GM19025 (cell line): Measurements from ENCODE around the gene TAF11L4.
"Not testable (repeated sequence)": the region's sequence is repeated elsewhere in the genome, so short reads cannot be mapped to it uniquely, and the experiment has no call there.

Source experiments
- ATAC-seq: cut with Tn5 transposase; IDR thresholded peaks from one replicate; pipeline ENCODE4 v1.9.1; 2021; ENCODE audit warnings: mild to moderate bottlenecking, low read depth, moderate library complexity; ENCODE audit not compliant: unreplicated experiment

The TAF11L4 gene

DNA sequence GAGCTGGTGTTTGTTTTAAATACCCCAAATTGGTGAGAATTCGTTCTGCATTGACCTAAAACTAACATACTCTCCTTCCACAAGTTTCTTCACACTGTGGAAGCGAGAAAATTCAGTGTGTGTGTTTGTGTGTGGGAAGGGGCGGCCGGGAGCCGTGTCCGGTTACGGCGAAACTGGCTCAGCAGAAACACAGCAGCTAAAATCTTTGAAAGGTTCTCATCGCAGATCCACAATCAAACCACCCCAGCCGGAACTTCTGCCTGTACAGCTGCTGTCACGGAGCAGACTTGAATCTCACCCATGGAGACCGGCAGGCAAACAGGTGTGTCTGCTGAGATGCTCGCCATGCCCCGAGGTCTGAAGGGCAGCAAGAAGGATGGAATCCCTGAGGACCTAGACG lies at the start of gene TAF11L4:
TSS of gene TAF11L4 (plus strand) at position 301 of the 400 bp plus-strand sequence.
- not testable (repeated sequence) for ATAC-seq

DNA sequence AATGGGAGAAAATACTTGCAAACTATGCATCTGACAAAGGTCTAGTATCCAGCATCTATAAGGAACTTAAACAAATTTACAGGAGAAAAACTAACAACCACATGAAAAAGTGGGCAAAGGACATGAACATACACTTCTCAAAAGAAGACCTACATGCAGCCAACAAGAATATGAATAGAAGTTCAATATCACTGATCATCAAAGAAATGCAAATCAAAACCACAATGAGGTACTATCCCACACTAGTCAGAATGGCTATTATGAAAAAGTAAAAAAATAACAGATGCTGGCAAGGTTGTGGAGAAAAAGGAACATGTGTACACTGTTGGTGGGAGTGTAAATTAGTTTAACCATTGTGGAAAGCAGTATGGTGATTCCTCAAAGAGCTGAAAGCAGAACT lies 46.5 kb upstream of the TAF11L4 start:
- not testable (repeated sequence) for ATAC-seq

DNA sequence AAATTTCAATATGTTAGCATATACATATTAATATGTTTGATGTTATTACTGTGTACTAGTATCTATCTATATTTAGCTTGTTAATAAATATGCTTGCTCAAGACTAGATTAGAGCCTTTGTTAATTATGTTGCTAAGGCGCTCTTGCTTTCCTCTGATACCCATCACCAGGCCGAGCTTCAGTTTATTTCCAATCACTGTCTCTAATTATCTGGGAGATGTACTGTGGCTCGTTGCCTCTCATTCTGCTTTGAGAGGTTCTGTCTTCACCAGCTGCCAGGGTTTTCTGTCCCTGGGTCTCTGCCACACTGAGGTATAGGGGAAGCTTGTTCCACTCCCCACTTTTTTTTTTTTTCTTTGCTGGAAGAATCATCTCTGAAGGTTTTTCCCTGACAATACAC lies 44.6 kb upstream of the TAF11L4 start:
- ATAC-seq, result no peak

DNA sequence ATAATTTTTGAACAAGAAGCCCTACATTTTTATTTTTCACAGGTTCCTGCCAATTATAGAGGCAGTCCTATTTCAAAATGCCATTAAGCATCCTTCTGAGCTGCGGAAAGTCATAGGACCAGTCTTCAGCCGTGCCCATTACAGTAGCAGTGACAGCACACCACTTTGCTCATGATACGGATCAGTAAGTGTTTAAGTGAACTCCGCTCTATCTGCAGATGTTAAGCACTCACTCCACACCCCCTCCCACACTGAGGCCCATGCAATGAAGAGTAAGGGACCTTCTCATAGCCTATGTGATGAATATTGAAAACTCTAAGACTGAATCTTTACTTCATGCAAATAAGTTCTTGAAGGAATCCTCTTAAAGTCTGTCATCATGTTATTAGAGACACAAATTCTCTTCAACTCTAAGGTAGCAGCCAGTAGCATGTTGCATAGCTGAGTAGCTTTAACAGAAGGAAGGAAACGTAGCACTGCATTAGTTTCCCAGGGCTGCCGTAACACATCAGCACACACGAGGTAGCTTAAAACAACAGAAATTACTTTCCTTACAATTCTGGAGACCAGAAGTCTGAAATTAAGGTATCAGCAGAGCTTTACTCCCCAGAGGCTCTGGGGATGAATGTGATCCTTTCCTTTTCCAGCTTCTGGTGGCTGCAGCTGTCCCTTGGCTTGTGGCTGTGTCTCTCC lies 43.9 kb upstream of the TAF11L4 start:
- ATAC-seq, result no peak

DNA sequence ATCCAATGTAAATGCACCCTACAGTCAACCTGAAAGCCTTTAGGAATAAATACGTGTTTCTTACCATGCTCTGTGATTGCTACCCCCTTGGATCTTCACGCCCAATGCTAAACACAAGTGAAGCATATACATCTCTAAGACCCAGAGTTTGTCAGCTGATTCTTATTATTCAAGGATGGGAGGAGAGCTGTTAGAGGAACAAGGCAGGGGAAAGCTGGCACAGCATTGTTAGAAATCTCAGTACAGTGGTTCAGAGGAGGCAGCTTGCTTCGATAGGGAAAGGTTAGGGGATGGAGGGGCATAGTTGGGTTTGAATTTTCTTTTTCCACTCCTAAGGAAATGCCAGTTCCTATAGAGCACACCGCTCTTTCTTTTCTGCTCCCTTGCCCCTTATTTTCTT lies 40.2 kb upstream of the TAF11L4 start:
- no peak for ATAC-seq

DNA sequence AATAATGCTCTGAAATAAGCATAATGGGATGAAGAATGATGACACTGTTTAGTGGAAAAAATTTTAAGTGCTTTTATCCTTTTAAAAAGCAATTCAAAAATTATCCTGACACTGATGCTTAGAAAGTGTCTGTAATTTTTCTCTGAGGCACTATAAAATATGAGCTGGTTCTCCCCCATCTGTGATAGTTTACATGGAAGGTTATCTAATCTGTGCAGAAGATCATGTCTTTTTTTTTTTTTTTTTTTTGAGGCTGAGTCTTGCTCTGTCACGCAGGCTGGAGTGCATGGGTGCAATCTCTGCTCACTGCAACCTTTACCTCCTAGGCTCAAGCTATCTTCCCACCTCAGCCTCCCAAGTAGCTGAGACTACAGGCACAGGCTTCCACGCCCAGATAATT lies 38.8 kb upstream of the TAF11L4 start:
- ATAC-seq, result no peak

DNA sequence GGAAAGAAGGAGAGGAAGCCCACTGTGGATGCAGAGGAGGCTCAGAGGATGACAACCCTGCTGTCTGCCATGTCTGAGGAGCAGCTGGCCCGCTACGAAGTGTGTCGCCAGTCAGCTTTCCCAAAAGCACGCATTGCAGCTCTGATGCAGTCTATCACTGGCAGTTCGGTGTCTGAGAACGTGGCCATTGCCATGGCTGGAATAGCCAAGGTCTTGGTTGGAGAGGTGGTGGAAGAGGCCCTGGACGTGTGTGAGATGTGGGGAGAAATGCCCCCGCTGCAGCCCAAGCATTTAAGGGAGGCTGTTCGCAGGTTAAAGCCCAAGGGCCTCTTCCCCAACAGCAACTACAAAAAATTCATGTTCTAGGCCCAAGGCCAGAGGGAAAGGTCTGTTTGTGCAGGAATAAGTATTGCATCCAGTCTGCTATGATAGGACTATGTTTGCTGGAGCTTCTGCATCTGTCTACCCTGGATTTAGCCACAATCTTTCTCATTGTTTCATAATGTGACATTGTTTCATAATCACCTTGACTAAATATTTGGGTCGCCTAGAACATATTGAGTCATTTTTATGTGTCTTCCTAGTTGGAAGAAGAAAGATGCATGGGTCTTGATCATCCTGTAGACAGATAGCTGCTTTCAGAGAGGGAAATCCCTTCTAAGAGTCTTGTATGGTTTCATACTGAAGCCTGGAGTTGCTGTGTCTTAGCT lies 35.0 kb upstream of the TAF11L4 start:
- ATAC-seq, result not testable (repeated sequence)

DNA sequence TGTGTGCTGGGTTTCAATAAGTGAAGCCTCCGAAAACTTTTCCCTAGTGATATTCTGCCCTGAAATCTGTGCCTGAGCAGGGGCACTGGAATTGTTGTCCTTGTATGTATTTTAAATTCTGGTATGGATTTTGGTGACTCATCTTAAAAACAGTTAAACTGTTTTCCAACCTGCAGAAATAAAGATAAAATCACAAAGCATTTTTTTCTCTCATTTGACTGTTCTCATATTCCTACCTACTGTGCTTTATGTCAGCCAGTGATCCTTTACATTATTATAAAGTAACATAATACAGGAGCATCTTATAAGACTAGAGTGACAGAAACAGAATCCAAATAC lies 34.5 kb upstream of the TAF11L4 start:
- no peak for ATAC-seq

DNA sequence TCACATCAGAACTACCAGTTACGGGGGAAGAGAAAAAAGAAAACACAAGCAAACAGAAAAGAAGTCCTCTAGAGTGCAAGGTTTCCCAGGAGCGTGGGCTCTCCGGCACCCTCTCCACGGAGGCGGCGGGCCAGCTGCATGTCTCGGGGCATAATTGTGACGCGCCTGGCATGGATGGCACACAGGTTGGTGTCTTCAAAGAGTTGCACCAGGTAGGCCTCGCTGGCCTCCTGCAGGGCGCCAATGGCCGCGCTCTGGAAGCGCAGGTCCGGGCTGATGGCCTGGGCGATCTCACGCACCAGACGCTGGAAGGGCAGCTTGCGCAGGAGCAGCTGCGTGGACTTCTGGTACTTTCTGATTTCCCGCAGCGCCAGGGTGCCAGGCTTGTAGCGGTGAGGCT lies 30.3 kb upstream of the TAF11L4 start:
- ATAC-seq, result not testable (repeated sequence)

DNA sequence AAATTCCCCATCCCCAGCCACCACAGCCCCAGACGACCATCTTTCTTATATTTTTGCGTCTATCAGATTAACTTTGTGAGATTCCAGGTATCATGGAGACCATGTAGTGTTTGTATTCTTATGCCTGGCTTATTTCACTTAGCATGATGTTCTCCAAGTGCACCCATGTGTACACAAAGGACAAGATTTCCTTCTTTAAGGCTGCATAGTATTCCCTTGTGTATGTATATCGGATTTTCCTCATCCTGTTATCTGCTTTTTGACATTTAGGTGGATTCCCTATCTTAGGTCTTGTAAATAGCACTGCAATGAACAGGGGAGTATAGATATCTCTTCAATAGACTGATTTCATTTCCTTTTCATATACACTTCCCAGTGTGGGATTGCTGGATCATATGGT lies 28.8 kb upstream of the TAF11L4 start:
- no peak for ATAC-seq

DNA sequence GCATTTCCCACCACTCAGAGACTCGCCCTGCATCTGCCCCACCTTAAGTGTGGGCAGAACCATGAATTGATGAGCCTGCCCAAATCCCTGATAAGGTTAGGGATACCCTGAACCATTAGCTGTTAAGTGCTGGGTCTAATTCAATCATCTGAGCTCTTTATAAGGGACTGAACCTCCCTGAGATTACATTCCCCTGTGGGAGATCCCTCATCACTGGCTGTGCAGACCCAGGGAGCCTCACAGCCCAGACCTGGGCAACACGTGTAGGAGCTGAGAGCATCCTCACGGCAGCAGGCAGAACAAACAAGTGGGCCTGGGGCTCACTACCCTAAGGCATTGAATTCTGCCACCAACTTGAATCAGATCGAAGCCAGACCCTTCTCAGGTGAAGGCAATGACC lies 24.2 kb upstream of the TAF11L4 start:
- no peak for ATAC-seq

DNA sequence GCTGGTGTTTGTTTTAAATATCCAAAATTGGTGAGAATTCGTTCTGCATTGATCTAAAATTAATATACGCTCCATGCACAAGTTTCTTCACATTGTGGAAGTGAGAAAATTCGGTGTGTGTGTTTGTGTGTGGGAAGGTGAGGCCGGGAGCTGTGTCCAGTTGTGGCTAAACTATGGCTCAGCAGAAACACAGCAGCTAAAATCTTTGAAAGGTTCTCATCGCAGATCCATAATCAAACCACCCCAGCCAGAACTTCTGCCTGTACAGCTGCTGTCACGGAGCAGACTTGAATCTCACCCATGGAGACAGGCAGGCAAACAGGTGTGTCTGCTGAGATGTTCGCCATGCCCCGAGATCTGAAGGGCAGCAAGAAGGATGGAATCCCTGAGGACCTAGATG lies 23.7 kb upstream of the TAF11L4 start, which contains the start of gene TAF11L2:
TSS of gene TAF11L2 (plus strand) at position 301 of the 400 bp plus-strand sequence.
- ATAC-seq, result not testable (repeated sequence)

DNA sequence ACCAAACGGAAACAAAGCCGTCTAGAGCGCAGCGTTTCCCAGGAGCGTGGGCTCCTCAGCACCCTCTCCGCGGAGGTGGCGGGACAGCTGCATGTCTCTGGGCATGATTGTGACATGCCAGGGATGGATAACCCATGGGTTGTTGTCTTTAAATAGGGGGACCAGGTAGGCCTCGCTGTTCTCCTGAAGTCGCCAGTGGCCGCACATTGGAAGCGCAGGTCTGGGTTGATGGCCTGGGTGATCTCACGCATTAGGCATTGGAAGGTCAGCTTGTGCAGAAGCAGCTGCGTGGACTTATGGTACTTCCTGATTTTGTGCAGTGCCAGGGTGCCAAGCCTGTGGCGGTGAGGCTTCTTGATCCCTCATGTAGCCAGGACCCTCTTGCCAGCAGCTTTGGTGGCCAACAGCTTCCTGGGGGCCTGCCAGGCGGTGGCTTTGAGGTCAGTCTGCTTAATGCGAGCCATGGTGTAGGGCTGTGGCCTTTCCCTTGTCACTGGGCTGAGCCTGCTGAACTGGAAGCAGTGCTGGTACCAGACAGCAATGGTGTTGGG lies 9.8 kb upstream of the TAF11L4 start:
- ATAC-seq, result no peak

DNA sequence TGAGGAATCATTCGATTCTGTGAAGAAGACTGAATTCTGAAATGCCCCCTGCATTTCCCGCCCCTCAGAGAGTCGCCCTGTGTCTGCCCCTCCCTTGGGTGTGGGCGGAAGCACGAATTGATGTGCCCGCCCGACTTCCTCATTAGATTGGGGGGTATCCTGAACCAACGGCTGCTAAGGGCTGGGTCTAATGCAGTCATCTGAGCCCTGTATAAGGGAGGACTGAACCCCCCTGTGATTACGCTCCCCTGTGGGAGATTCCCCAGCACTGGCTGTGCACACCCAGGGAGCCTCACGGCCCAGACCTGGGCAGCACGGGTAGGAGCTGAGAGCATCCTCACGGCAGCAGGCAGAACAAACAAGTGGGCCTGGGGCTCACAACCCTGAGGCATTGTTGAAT lies 4.1 kb upstream of the TAF11L4 start:
- not testable (repeated sequence) for ATAC-seq

DNA sequence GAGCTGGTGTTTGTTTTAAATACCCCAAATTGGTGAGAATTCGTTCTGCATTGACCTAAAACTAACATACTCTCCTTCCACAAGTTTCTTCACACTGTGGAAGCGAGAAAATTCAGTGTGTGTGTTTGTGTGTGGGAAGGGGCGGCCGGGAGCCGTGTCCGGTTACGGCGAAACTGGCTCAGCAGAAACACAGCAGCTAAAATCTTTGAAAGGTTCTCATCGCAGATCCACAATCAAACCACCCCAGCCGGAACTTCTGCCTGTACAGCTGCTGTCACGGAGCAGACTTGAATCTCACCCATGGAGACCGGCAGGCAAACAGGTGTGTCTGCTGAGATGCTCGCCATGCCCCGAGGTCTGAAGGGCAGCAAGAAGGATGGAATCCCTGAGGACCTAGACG lies 3.5 kb upstream of the TAF11L4 start, which contains the start of gene TAF11L3:
TSS of gene TAF11L3 (plus strand) at position 301 of the 400 bp plus-strand sequence.
- ATAC-seq, result not testable (repeated sequence)

DNA sequence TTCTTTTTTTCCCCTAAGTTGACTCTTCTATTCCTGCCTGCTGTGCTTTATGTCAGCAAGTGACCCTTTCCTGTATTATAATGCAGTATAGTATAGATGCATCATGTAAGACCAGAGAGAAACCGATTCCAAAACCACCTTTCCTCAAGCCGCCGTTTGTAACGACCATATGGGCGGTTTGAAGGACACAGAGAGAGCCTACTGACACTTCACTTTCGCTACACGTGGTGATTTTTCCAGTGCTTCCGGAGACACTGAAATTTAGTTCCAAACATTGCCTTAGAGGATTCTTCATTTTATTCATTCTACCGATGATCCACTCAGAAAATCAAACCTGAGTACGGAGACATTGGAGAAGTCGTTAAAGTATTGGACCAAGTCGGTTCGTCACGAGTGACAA lies 2.1 kb upstream of the TAF11L4 start:
- not testable (repeated sequence) for ATAC-seq

DNA sequence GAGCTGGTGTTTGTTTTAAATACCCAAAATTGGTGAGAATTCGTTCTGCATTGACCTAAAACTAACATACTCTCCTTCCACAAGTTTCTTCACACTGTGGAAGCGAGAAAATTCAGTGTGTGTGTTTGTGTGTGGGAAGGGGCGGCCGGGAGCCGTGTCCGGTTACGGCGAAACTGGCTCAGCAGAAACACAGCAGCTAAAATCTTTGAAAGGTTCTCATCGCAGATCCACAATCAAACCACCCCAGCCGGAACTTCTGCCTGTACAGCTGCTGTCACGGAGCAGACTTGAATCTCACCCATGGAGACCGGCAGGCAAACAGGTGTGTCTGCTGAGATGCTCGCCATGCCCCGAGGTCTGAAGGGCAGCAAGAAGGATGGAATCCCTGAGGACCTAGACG lies 3.3 kb downstream of the TAF11L4 start, which contains the start of gene TAF11L5:
TSS of gene TAF11L5 (plus strand) at position 301 of the 400 bp plus-strand sequence.
- ATAC-seq, result not testable (repeated sequence)

DNA sequence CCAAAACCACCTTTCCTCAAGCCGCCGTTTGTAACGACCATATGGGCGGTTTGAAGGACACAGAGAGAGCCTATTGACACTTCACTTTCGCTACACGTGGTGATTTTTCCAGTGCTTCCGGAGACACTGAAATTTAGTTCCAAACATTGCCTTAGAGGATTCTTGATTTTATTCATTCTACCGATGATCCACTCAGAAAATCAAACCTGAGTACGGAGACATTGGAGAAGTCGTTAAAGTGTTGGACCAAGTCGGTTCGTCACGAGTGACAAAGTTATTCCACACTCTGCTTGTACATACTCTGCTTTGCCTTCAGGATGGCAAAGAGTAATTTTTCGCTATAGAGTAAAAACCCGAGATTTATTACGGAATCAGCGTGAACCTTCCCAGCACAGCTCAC lies 4.9 kb downstream of the TAF11L4 start:
- ATAC-seq, result not testable (repeated sequence)

DNA sequence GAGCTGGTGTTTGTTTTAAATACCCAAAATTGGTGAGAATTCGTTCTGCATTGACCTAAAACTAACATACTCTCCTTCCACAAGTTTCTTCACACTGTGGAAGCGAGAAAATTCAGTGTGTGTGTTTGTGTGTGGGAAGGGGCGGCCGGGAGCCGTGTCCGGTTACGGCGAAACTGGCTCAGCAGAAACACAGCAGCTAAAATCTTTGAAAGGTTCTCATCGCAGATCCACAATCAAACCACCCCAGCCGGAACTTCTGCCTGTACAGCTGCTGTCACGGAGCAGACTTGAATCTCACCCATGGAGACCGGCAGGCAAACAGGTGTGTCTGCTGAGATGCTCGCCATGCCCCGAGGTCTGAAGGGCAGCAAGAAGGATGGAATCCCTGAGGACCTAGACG lies 6.8 kb downstream of the TAF11L4 start, which contains the start of gene TAF11L6:
TSS of gene TAF11L6 (plus strand) at position 301 of the 400 bp plus-strand sequence.
- not testable (repeated sequence) for ATAC-seq
